GM19023 (cell line): ENCODE data around the gene ADGRL3.
"Not testable (repeated sequence)": the region's sequence is repeated elsewhere in the genome, so short reads cannot be mapped to it uniquely, and the experiment has no call there.

Experiments
- ATAC-seq: cut with Tn5 transposase; IDR thresholded peaks from one replicate; pipeline ENCODE4 v1.9.1; 2021; ENCODE audit warnings: mild to moderate bottlenecking, moderate library complexity; ENCODE audit not compliant: unreplicated experiment

ADGRL3 gene

DNA sequence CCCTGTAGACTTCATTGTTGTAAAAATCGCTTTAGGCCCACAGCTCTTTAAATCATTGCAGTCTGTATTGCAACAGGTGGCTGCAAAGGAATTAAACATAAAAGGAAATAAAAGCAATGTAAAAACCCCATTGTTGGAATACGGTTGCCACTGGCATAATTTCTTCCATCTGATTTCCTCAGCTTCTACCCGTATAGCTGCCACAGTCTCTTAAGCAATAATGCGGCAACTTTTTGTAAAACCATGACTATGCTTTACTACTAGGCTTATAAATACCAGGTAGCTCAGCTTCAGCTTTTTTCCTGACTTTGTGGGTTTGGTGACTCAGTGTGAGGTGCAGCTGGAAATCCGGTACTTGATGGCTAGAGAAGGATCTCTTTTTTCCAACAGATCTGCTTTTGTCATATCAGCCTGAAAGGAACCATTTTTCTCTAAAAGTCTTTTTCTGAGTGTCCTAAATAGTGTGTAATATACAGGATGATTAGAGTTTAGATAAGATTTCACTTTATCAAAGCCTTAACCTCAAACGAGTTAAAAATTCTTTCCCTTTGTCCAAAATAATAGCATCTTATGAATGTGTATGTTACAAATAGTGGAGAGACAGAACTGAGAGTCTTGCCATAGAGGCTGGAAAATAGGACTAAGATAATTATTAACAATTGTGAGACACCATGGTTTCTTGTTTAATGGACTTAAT lies 268.0 kb downstream of the ADGRL3 start:
- no peak for ATAC-seq

DNA sequence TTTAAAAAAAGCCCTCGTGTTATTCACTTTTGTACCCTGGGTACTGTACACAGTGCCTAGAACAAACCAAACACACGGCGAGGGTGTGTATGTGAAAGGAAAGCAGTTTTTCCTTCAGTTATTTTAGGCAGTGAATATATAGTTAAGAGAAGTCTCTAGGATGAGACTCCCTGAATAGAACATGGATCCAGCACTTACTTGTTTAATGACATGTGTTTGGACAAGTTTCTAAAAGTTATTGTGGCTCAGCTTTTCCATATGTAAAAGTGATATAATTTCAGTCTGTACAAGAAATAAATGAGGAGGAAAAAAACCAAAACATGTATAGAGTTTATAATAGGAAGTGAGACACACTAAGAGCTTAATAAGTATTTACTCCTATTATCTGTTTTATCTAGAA lies 273.2 kb downstream of the ADGRL3 start:
- no peak for ATAC-seq

DNA sequence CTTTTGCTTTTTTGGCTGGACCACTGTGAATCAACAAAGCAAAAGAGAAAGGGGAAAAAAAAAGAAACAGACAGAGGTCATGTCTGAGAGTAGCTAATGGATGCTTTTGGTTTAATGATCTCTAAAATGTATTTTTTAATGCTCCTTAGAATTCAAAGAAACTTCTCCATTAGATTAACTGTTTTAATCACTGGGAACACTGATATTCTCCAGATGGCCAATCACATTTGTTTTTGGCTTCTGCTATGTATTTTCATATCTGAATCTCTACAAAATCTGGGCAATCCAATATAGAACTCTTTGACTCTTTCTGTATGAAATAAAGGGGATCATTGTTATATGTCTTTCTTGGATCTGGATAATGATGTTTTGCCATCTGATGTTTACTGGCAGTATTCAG lies 278.2 kb downstream of the ADGRL3 start:
- no peak for ATAC-seq

DNA sequence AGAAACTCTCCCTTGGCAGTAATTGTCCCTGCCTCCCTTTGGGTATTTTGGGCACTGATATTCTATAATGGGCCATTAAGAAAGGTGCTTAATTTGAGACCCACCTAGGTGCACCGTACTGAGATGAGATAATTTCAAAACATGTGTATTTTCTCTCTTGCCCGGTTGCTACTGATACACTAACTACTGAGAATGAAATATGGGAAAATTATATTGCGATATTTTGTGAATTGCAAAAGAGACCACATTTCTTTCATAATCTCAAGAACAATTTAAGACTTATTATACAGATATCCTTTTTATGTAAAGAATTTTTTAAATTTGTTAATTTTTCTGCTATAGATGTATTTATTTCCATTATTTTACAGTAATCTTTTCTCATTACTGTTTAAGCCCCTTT lies 284.9 kb downstream of the ADGRL3 start:
- ATAC-seq: no peak

DNA sequence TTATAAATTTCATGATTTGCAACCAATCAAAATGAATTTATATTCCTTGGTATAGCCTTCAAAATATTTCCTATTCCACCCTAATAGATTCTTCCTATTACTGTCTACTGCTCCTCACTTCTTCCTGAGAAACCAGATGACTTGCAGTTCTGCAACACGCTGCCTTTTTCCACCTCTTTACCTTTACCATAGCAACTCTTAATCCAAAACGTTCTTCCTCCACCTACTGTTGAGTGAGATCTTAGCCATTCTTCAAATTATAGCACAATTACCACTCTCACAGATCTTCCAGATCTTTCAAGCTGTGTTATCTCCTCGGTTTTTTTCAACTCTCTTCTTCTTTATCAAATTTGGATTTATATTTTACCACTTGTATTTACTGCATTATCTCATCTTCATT lies 289.8 kb downstream of the ADGRL3 start:
- no peak for ATAC-seq

DNA sequence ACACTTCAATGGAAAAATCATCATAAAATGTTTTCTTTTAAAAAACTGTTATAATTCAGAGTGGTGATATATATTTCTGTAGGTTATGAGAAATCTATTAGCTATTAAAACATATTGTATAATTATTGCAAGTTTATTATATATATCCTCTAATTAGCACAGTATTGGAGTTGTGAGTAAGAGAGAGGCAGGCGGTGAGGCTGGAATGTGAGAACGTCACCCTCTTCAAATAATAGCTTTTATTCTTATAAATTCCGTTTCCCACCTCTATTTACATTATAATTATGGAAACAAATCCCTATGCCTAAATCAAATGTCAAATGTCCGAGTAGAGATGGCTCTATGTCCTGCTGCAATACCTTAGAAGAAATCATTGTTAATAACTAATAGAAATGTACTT lies 292.9 kb downstream of the ADGRL3 start:
- ATAC-seq: no peak

DNA sequence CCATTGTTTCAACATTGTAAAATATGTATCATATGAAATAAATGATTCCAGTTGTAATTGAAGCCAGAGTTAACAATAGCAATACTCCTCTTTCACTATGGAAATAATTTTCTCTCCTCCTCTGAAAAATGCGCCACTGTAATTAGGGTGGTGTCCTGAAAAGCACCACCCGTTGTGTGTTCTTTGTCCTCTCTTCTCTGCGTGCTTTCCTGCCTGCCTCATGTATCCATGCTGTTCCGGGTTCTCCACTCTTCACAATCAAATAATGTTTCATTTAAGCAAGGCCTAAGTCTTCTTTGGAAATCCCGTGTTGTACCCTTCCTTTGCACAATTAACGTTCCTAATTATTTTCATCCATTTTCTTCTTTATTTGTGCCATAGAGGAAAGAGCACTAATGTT lies 293.3 kb downstream of the ADGRL3 start:
- no peak for ATAC-seq

DNA sequence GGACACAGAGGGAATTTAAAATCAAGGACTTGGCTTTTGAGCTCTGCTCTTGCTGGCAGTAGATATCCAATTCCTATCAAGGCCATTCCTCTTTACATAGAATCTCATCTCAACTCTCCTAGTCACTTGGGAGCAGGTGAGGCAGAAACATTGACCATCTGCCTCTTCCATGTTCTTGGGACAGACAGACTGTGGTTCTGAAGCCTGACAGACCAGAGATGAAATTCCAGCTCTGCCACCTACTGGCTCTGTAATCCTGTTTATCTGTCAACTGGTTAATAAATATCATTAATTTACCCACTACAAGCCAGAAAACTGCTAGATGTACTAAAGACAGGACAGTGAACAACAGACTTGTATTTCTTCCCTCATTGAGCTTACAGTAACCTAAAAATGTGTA lies 300.8 kb downstream of the ADGRL3 start:
- no peak for ATAC-seq

DNA sequence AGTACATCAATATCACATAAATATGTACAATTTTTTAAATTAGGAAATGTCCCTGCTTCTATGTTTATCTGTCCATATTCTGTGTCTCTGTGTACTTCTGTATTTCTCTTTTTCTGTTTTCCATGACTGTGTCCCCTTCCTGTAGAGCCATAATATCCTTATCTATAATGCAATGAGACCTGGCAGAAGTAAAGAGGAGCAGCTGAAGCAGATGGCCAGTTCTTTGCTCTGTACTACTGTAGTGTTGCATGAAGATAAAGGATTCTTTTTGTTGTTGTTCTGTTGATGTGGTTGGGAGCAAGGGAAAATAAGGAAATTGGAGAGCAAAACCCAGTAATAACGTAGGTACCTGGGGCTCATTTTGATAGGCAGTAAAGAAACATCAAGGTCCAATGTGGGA lies 301.7 kb downstream of the ADGRL3 start:
- no peak for ATAC-seq

DNA sequence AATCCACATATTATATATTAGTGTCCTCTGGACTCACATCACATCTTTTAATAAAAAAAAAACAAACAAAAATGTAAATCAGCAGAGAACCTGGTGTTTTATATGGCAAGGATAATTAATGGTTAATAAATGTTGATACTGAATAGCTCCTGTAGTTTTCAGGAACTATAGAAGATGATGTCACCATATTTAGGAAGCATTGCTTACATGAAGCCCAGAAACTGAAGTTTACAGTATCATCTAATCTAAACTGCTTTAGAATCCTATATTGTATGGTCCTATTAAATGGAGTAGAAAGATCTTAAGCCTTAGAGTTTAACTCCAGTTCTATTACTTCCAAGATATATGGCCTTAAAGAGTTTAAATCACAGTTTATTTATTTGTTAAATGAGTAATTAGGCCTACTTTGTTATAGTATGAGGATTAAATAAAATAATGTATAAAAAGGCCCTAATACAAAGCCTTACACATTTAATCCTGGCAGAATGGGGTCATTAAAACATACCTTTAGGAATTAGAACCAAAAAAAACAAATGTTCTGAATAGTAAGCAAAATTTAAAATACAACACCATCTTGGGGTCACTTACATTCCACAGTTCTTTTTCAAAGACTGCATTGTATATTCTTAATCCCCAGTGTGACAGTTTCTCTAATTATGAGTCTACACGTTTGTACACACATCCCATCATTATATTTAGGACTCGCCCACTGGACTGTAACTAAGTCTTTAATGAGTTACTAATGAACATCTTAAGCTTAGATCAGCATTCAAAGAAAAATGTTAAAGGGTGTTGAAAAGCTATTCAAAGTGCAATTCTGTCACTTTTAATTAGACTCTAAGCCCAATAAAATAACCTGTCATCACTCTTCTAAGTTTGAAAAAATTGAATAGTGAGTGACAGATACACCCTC lies 305.9 kb downstream of the ADGRL3 start:
- ATAC-seq: no peak

DNA sequence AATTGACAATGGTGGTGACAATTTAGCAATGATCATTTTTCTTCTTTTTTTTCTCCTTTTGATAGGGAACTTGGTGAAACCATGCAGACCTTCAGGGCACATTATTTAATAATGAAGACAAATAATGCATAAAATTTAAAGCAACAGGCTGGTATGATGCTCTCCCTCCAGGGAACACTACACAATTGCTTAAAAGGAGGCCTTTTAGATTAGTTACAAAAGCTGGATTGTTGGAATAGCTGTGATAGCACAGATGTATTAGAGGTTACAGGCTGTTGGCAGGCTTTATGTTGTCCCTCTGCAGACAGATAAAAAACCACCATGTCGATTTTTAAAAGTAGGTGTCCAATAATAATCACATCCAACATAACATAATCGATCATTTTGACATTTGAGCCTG lies 307.0 kb downstream of the ADGRL3 start:
- no peak for ATAC-seq

DNA sequence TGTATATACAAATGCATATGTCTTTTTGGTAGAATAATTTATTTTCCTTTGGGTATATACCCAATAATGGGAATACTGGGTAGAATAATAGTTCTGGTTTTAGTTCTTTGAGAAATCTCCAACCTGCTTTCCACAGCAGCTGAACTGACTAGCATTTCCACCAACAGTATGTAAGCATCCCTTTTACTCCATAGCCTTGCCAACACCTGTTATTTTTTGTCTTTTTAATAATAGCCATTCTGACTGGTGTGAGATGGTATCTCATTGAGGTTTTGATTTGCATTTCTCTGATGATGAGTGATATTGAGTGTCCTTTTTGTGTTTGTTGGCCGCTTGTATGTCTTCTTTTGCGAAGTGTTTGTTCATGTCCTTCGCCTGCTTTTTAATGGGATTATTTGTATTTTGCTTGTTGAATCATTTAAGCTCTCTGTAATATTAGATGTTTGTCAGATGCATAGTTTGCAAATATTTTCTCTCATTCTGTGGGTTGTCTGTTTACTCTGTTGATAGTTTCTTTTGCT lies 309.7 kb downstream of the ADGRL3 start:
- not testable (repeated sequence) for ATAC-seq

DNA sequence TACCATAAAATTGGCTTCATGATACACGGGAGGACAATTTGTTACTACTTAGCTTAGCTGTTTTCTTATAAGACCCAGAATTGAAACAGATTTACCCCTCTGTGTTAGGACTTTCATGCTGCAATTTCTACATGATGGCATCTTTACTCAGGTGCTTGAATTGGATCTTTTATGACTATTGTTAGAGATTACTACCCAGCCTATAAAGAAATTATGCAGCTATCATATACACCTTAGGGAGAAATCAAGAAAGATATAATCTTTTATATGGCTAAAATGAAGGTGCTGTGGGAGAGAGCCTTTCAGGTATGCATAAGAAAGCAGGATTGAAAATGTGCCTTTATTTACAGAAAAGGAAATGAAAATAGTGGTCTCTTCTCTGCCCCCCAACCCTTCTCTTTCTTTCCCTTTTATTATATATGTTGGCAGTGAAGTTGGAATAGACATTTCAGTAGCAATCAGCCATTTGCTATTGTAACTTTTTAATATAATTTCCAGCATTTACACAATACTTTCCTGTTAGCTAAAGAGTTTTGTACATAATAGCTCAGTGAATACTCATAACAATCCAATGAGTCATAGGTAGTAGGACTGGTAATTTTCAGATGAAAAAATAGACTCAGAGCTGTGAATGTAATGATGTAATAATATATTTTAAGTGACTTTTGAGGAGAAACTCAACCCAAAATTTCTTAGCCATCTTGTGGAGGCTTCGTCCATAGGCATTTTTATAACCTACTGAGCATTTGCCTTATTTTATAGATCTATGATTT lies 311.8 kb downstream of the ADGRL3 start:
- no peak for ATAC-seq

DNA sequence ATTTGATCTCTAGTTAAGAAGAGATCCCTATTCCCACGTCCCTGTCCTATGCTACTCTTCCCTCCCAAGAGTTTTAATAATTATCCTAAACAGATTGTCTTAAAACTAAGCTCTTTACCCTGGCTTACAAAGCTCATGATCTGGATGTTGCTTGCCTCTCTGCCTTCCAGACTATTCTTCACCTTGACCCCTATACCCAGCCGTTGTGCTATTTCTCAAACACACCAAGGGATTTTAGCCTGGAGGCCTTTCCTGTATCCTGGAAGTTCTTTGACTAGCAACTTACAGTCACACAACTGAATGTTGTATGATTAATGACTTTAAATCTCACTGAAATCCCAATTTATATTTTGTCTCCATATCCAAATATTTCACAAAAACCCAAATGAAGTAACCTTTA lies 314.9 kb downstream of the ADGRL3 start:
- ATAC-seq: no peak

DNA sequence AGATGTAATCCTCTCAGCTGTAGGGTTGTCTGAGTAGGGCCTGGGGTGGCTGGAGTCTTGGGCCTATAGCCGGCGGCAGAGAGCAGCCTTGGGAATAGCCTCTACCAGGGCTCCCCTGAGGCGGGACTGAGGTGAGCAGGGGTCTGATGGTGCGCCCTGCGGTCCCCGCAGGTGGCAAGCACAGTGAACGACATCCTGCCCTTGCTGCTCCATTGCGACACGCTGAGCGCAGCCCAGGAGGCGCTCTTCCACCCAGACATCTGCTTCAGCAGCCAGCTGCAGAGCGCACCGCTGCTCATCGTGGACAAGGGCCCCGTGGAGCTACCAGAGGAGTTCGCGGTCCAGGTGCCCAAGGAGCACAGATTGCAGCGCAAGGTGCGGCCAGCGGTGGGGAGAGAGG lies 317.0 kb downstream of the ADGRL3 start:
- ATAC-seq: no peak

DNA sequence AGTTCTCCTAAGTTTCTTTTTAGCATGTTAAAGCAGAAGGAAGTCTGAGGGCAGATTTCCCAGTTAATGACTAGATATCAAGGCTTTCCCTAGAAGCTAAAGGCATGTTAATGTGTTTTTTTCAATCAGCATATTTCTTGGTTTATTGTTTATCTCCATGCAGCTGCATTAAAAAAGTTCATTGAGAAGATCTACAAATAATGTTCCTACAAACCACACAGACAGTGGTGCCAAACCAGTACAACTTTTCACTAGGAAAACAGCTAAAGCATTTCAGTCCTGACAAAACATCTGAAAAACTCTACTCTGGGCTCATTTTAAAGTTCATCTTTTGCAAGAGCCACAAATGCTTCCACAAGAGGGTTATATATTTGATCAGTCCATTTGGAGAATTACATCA lies 320.0 kb downstream of the ADGRL3 start:
- ATAC-seq: no peak

DNA sequence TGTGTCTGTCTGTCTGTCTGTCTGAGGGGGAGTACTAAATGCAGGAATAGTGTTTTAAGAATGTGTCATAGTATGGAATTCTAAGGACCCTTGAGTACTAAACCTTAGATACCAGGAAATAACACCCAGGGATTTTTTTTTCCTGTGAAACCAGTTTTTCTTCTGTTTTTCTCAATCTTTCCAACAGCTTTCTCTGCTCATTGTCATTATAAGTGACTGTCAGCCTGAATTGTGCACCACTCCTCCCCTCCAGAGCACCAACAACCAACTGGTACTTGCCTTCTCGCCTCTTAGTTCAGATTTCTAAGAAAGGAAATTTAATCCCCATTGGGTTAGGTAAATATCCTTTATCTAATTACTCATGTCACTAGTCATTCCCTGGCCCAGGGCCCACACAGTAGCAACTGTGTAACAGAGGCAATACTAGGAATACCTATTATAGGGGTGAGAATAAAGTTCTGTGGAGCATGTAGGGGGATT lies 320.6 kb downstream of the ADGRL3 start:
- ATAC-seq: no peak

DNA sequence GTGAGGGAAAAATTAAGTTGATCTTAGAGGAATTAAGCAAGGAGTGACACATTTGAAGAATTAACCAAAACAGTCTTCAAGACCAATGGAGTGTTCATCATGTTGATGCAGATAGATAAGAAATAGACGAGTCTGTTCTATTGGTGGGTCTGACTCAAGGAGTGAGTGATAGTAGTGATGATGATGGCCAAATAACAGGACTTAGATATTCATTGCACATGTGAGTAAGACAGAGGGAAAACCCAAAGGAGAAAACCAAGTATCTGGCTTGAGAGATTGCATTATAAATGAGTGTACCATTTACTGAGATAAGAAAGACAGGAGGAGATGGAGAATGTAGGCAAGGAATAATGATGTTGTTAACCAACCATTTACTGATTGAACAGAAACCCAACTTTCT lies 321.3 kb downstream of the ADGRL3 start:
- ATAC-seq: no peak

DNA sequence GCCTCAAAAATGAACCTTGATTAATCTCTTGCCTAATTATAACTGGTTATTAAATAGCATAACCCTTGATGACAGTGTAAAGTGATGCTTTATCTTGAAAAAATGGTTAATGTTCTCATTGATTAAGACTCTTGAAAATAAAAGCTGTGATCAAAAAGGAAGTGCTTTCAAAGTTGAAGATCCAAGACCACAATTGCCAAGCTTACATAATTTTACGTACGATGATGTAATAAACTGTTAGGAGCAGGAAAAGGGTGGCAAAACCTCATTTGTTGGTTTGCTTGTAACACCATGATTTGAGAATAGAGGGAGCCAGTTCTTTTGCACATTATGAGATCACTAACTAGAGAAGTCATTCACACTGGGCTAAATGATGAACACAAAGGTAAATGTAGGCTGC lies 322.2 kb downstream of the ADGRL3 start:
- no peak for ATAC-seq

DNA sequence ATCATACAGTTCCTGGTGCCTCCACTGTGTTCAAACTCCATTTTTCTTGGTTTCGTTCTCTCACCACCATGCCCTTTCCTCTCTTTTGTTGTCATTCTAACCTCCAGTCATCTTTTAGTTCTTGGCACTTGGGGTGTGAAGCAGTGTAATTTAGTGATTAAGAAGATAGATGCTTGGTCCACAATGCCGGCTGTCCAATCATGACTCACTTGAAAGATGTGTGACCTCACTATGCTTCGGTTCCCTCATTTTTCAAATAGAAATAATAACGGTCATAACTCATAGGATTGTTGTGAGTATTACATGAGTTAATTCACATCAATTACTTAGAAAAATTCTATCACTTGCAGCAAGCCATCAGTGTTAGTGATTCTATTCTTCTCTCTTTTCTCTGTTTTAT lies 327.8 kb downstream of the ADGRL3 start:
- ATAC-seq: no peak

DNA sequence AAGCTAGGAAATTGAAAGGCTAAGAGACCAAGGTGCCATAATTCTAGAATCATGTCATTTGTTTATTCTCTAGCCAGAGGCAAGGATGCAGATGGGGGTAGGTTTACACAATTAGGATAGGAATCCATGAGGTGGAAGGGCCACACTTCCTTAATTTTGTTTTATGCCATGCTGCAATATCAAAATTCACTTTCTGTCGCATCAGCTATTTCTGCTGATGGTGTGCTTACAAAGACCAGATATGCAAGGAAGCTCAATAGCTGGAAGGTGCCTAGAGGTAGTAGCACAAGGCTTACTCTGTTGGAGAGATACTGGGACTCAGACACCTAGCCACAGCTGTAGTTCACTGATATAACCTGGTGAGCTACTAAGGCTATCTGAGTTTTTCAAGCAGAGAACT lies 328.5 kb downstream of the ADGRL3 start:
- no peak for ATAC-seq
